Mesenchymal stem cell (in vitro differentiated cells and primary cell): Measurements from ENCODE around the gene KLHL18.

ENCODE experiments used
- DNase-seq: peaks from one replicate; pipeline ENCODE4 v3.0.0-alpha.2; 2013
- H2AFZ ChIP-seq: one replicate; pipeline ENCODE4 v1.6.1; 2013; ENCODE audit warnings: low read depth, mild to moderate bottlenecking, control low read depth, inconsistent platforms, low read length, moderate library complexity
- H2AK5ac ChIP-seq: 2 replicates; pipeline ENCODE4 v1.6.1; 2013; ENCODE audit warnings: low read length, moderate library complexity, mild to moderate bottlenecking, inconsistent platforms; ENCODE audit not compliant: severe bottlenecking
- H2BK120ac ChIP-seq: one replicate; pipeline ENCODE4 v1.6.1; 2013; ENCODE audit warnings: low read depth, mild to moderate bottlenecking, inconsistent platforms, low read length, moderate library complexity
- H2BK12ac ChIP-seq, 2 experiments: one replicate each; pipeline ENCODE4 v1.6.1; 2013; ENCODE audit warnings: inconsistent platforms in 2 of 2, low read length in 2 of 2, mild to moderate bottlenecking in 2 of 2, moderate library complexity in 2 of 2, control low read depth in 1 of 2
- H2BK15ac ChIP-seq: one replicate; pipeline ENCODE4 v1.6.1; 2013; ENCODE audit warnings: mild to moderate bottlenecking, low read depth, inconsistent platforms; ENCODE audit not compliant: poor library complexity, severe bottlenecking
- H2BK5ac ChIP-seq: 2 replicates; pipeline ENCODE4 v1.6.1; 2013; ENCODE audit warnings: low read depth, mild to moderate bottlenecking, low read length, control low read depth, inconsistent platforms; ENCODE audit not compliant: poor library complexity, severe bottlenecking
- H3K14ac ChIP-seq, 2 experiments: one replicate each; pipeline ENCODE4 v1.6.1; 2013; ENCODE audit warnings: inconsistent platforms in 2 of 2, low read length in 2 of 2, control low read depth in 1 of 2, mild to moderate bottlenecking in 1 of 2, moderate library complexity in 1 of 2
- H3K18ac ChIP-seq, 2 experiments: one replicate each; pipeline ENCODE4 v1.6.1; 2013; ENCODE audit warnings: inconsistent platforms in 2 of 2, low read length in 2 of 2, control low read depth in 1 of 2, low read depth in 1 of 2, mild to moderate bottlenecking in 1 of 2
- H3K23ac ChIP-seq, 2 experiments: one replicate each; pipeline ENCODE4 v1.6.1; 2013; ENCODE audit warnings: inconsistent platforms in 2 of 2, low read length in 2 of 2, mild to moderate bottlenecking in 2 of 2, moderate library complexity in 2 of 2, control low read depth in 1 of 2
- H3K27ac ChIP-seq: 2 replicates; pipeline ENCODE4 v1.5.1; 2013; ENCODE audit warnings: mild to moderate bottlenecking, moderate library complexity, low read length, control low read depth, inconsistent platforms; ENCODE audit not compliant: poor library complexity, severe bottlenecking
- H3K27me3 ChIP-seq, 2 experiments: 2 replicates each; pipeline versions ENCODE4 v1.6.1 to v1.7.0; 2013; ENCODE audit warnings: low read length in 2 of 2, mild to moderate bottlenecking in 2 of 2, moderate library complexity in 2 of 2, control low read depth in 1 of 2, inconsistent platforms in 1 of 2; ENCODE audit not compliant: control insufficient read depth in 1 of 2, insufficient read depth in 1 of 2
- H3K36me3 ChIP-seq, 2 experiments: 2 replicates each; pipeline versions ENCODE4 v1.6.1 to v1.7.0; 2013; ENCODE audit warnings: low read length in 2 of 2, control low read depth in 1 of 2, inconsistent platforms in 1 of 2, low read depth in 1 of 2, mild to moderate bottlenecking in 1 of 2; ENCODE audit not compliant: insufficient read depth in 2 of 2, control insufficient read depth in 1 of 2
- H3K4ac ChIP-seq, 2 experiments: one replicate each; pipeline ENCODE4 v1.6.1; 2013; ENCODE audit warnings: inconsistent platforms in 2 of 2, low read length in 2 of 2, mild to moderate bottlenecking in 2 of 2, moderate library complexity in 2 of 2, control low read depth in 1 of 2, low read depth in 1 of 2
- H3K4me1 ChIP-seq: 2 replicates; pipeline ENCODE4 v1.6.1; 2013; ENCODE audit warnings: low read depth, low read length, control low read depth; ENCODE audit not compliant: control insufficient read depth, insufficient read depth
- H3K4me2 ChIP-seq: 2 replicates; pipeline ENCODE4 v1.6.1; 2013; ENCODE audit warnings: low read length, mild to moderate bottlenecking, inconsistent platforms; ENCODE audit not compliant: poor library complexity, severe bottlenecking
- H3K4me3 ChIP-seq, 2 experiments: 2 replicates each; pipeline versions ENCODE4 v1.5.1 to v1.7.0; 2013; ENCODE audit warnings: low read length in 2 of 2, mild to moderate bottlenecking in 2 of 2, control low read depth in 1 of 2, low read depth in 1 of 2; ENCODE audit not compliant: insufficient read depth in 1 of 2
- H3K79me1 ChIP-seq: replicated peaks from 2 replicates; pipeline ENCODE4 v1.6.1; 2013; ENCODE audit warnings: mild to moderate bottlenecking, control low read depth, low read length, inconsistent platforms; ENCODE audit not compliant: poor library complexity, severe bottlenecking
- H3K9ac ChIP-seq: 2 replicates; pipeline ENCODE4 v1.7.0; 2013; ENCODE audit warnings: mild to moderate bottlenecking, low read length, moderate library complexity
- H3K9me3 ChIP-seq: 2 replicates; pipeline ENCODE4 v1.7.0; 2013; ENCODE audit warnings: mild to moderate bottlenecking, low read length; ENCODE audit not compliant: control insufficient read depth
- H4K8ac ChIP-seq: one replicate; pipeline ENCODE4 v1.6.1; 2013; ENCODE audit warnings: inconsistent platforms, mild to moderate bottlenecking, low read length, moderate library complexity
- H4K91ac ChIP-seq: one replicate; pipeline ENCODE4 v1.6.1; 2013; ENCODE audit warnings: mild to moderate bottlenecking, low read length, inconsistent platforms
- WGBS: methylation state at CpG from one replicate; pipeline ENCODE4 v1.1.7; 2013; ENCODE audit warnings: mixed read lengths; 5-methylcytosine and 5-hydroxymethylcytosine counted together

The KLHL18 gene

GRCh38 chr3:47295976-47296375 lies 13.2 kb downstream of the KLHL18 start:
- no peak overlapping the region for H4K91ac ChIP-seq

GRCh38 chr3:47296562-47297302 lies 14.0 kb downstream of the KLHL18 start:
- Histone ChIP-seq H2BK5ac (no peak overlapping the region), H3K79me1 (peaks cover 35% of the 10 kb centered on the region), H3K4me2 (no peak overlapping the region), H4K91ac (no peak overlapping the region), H2BK15ac (no peak overlapping the region), H3K4ac (no peak overlapping the region), H4K8ac (no peak overlapping the region), H3K14ac (no peak overlapping the region), H3K27me3 (no peaks in the 10 kb centered on the region), H3K9ac (no peak overlapping the region), H2BK12ac (no peak overlapping the region), H3K27ac (no peak overlapping the region), H3K4me1 (no peaks in the 10 kb centered on the region), H3K36me3 (peaks cover 2 to 14% of the 10 kb centered on the region in 2 experiments), H3K23ac (no peak overlapping the region), H3K9me3 (no peaks in the 10 kb centered on the region), H3K18ac (no peak overlapping the region), H2AFZ (no peak overlapping the region), H2AK5ac (no peak overlapping the region), H2BK120ac (no peak overlapping the region), H3K4me3 (no peak overlapping the region)
- no peak for DNase-seq
- 100% methylated on average over 2 of the region's 2 CpGs for WGBS

More at GRCh38 chr3:47295976-47296375, 13.2 kb downstream of the KLHL18 start:
- H3K36me3 ChIP-seq: peaks cover 0 to 11% of the 10 kb centered on the region in 2 experiments
- H3K4me1 ChIP-seq: no peaks in the 10 kb centered on the region
- no peak overlapping the region for H2BK12ac ChIP-seq
- WGBS: 98% methylated on average over 5 of the region's 6 CpGs
- H3K4me3 ChIP-seq: no peak overlapping the region
- no peak overlapping the region for H3K23ac ChIP-seq
- H2BK5ac ChIP-seq: no peak overlapping the region
- H4K8ac ChIP-seq: no peak overlapping the region
- no peak overlapping the region for H3K9ac ChIP-seq
- H3K27me3 ChIP-seq: no peaks in the 10 kb centered on the region
- H3K27ac ChIP-seq: no peak overlapping the region
- H2BK15ac ChIP-seq: no peak overlapping the region
- no peak for DNase-seq
- H3K14ac ChIP-seq: no peak overlapping the region
- no peak overlapping the region for H3K4ac ChIP-seq
- H2BK120ac ChIP-seq: no peak overlapping the region
- no peak overlapping the region for H2AK5ac ChIP-seq
- H3K9me3 ChIP-seq: no peaks in the 10 kb centered on the region
- no peak overlapping the region for H3K4me2 ChIP-seq
- no peak overlapping the region for H3K18ac ChIP-seq
- peaks cover 34% of the 10 kb centered on the region for H3K79me1 ChIP-seq
- H2AFZ ChIP-seq: no peak overlapping the region

GRCh38 chr3:47298439-47298838 lies 15.7 kb downstream of the KLHL18 start:
- no peaks in the 10 kb centered on the region for H3K9me3 ChIP-seq
- H2BK120ac ChIP-seq: no peak overlapping the region

GRCh38 chr3:47299381-47300318 lies 16.9 kb downstream of the KLHL18 start:
- Histone ChIP-seq H2BK12ac (no peak overlapping the region), H3K27me3 (no peaks in the 10 kb centered on the region), H4K91ac (no peak overlapping the region), H2BK15ac (no peak overlapping the region), H3K18ac (no peak overlapping the region), H3K9me3 (no peaks in the 10 kb centered on the region), H2AK5ac (no peak overlapping the region), H3K4me2 (no peak overlapping the region), H3K4ac (no peak overlapping the region), H3K4me3 (no peak overlapping the region), H2BK120ac (no peak overlapping the region), H3K9ac (no peak overlapping the region), H4K8ac (no peak overlapping the region), H3K23ac (no peak overlapping the region), H3K27ac (no peak overlapping the region), H3K36me3 (peaks cover 4 to 29% of the 10 kb centered on the region in 2 experiments), H2AFZ (no peak overlapping the region), H3K4me1 (no peaks in the 10 kb centered on the region), H3K14ac (no peak overlapping the region), H2BK5ac (no peak overlapping the region), H3K79me1 (peaks cover 44% of the 10 kb centered on the region)
- DNase-seq: no peak
- 95% methylated on average over 7 of the region's 9 CpGs for WGBS

More at GRCh38 chr3:47298439-47298838, 15.7 kb downstream of the KLHL18 start:
- Histone ChIP-seq H3K4me1 (no peaks in the 10 kb centered on the region), H4K91ac (no peak overlapping the region), H3K18ac (no peak overlapping the region), H2BK12ac (no peak overlapping the region), H3K36me3 (peaks cover 4 to 30% of the 10 kb centered on the region in 2 experiments), H3K9ac (no peak overlapping the region), H3K14ac (no peak overlapping the region), H2AFZ (no peak overlapping the region), H3K27ac (no peak overlapping the region), H2BK5ac (no peak overlapping the region), H4K8ac (no peak overlapping the region), H3K4me3 (no peak overlapping the region), H3K27me3 (no peaks in the 10 kb centered on the region), H3K4me2 (no peak overlapping the region), H2AK5ac (no peak overlapping the region), H3K79me1 (peaks cover 41% of the 10 kb centered on the region), H2BK15ac (no peak overlapping the region), H3K4ac (no peak overlapping the region), H3K23ac (no peak overlapping the region)
- WGBS: no CpG with 5 or more reads among the region's 3 CpGs
- no peak for DNase-seq
